Spinal cord (tissue), 10 donors: ENCODE results near the gene FOXA3. TPM values are rescaled to one million over a fixed set of nuclear protein-coding genes. Genes with fewer than 3 reads are reported as not detected.

Experiments
- DNase-seq, 6 donors: peaks; one replicate each; pipeline versions ENCODE4 v3.0.0 to v3.0.0-alpha.2; 2013 to 2015; ENCODE audit warnings: low spot score in 6 of 6, low read depth in 4 of 6
- H3K27ac ChIP-seq: one replicate; pipeline ENCODE4 v1.5.1; 2013; ENCODE audit warnings: low read depth, low read length, control low read depth
- H3K27me3 ChIP-seq: one replicate; pipeline ENCODE4 v1.6.1; 2013; ENCODE audit warnings: low read length; ENCODE audit not compliant: control insufficient read depth, insufficient read depth
- H3K36me3 ChIP-seq: one replicate; pipeline ENCODE4 v1.6.1; 2013; ENCODE audit warnings: low read length; ENCODE audit not compliant: control insufficient read depth, insufficient read depth
- H3K4me1 ChIP-seq: one replicate; pipeline ENCODE4 v1.6.1; 2013; ENCODE audit warnings: low read length; ENCODE audit not compliant: control insufficient read depth, insufficient read depth
- H3K4me3 ChIP-seq: one replicate; pipeline ENCODE4 v1.5.1; 2013; ENCODE audit warnings: low read depth, low read length, control low read depth
- H3K9me3 ChIP-seq: one replicate; pipeline ENCODE4 v1.6.1; 2013; ENCODE audit warnings: low read length; ENCODE audit not compliant: control insufficient read depth, insufficient read depth
- WGBS: methylation state at CpG from one replicate; pipeline ENCODE4 v1.1.5; 2013; ENCODE audit warnings: missing lambda C conversion rate; ENCODE audit not compliant: insufficient coverage; 5-methylcytosine and 5-hydroxymethylcytosine counted together
- long read RNA-seq, 4 donors: transcript quantifications; one replicate each; lab custom pipeline, GENCODE V29; 2026
- polyA plus RNA-seq, 2 donors: library from polyadenylated mRNA; unstranded; fragments of 120-200 nt; gene quantifications; one replicate each; pipeline ENCODE4 v1.2.1, GENCODE V29; 2013; ENCODE audit not compliant: insufficient read length in 2 of 2
- total RNA-seq, 2 donors: library from RNA; depleted of rRNA in 1 of 2; stranded (reverse); fragments of 120-200 nt in 1 of 2; fragments of >200 nt in 1 of 2; gene quantifications; one replicate each; pipeline versions ENCODE4 v1.2.3 to v1.2.4, GENCODE V29; 2013 to 2014
- donor health status: healthy.

Gene FOXA3
- total RNA-seq = not detected
- not detected for polyA plus RNA-seq
- long read RNA-seq, donor 1 = 0 reads
- long read RNA-seq, donor 2 = 0 reads
- long read RNA-seq, donor 3 = 0 reads
- long read RNA-seq, donor 4, partial matches to known transcripts = 0 of 3 reads
- long read RNA-seq, donor 4, other reads (novel, unspliced or antisense) = 0 of 3 reads

GRCh38 chr19:45863840-45864628, at the start of gene FOXA3:
Gene FOXA3 (plus strand): TSS chr19:45864326. CDS start chr19:45864457, 131 bp downstream.
- peaks cover 39% of the 10 kb centered on the region for H3K27me3 ChIP-seq
- H3K36me3 ChIP-seq = peaks cover 19% of the 10 kb centered on the region
- peaks cover 20% of the 10 kb centered on the region for H3K4me1 ChIP-seq
- 1% methylated on average over 71 of the region's 71 CpGs for WGBS
- no peak for DNase-seq
- no peaks in the 10 kb centered on the region for H3K9me3 ChIP-seq
- no peak within 1 kb of the TSS for H3K27ac ChIP-seq
- peak within 1 kb of the TSS; percentile 99 for H3K4me3 ChIP-seq

DNA sequence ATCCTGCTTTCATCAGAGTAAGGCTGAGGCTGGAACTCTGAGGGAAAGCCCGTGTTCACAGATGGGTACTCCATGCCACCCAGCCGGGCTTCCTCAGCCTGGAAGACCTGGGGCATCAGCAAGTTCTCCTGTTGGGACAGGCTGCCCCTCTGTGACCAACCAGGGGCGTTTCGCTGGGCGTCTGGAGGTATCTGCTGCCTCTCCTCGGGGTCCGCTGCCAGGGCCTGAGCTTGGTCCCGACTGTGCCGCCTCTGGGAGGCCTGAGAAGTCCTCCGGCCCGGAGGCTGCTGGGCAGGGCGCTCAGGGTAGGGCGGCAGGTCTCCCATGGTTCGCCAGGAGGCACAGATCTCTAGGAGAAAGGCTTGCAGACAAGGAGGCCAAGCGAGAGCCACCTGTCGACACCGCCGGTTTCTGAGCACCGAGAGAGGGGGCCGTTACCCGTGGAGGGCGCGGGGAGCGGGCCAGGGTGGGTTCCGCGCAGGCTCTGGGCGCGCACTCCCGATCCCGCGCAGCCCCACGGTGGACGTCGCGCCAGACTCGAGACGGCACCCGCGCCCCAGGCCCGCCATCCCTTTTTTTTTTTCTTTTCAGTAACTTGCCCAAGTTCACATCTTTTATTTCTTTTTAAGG, 49.2 kb upstream of the FOXA3 start, which contains the start of gene RSPH6A:
Gene RSPH6A (minus strand): TSS at position 458 of the 630 bp plus-strand sequence. CDS start 132 bp downstream, at position 326.
- no peaks in the 10 kb centered on the region for H3K27me3 ChIP-seq
- peaks cover 33% of the 10 kb centered on the region for H3K4me1 ChIP-seq
- no peak for DNase-seq
- peaks cover 41% of the 10 kb centered on the region for H3K36me3 ChIP-seq
- H3K27ac ChIP-seq = peak within 1 kb of the TSS; percentile 52
- WGBS = 18% methylated on average over 40 of the region's 40 CpGs
- no peaks in the 10 kb centered on the region for H3K9me3 ChIP-seq
- peak within 1 kb of the TSS; percentile 62 for H3K4me3 ChIP-seq

- peaks cover 33% of the 10 kb centered on the region for H3K4me1 ChIP-seq
- H3K4me3 ChIP-seq = peak overlapping the region; percentile 62
- no peaks in the 10 kb centered on the region for H3K27me3 ChIP-seq
- peak overlapping the region; percentile 52 for H3K27ac ChIP-seq
- WGBS = 5% methylated on average over 32 of the region's 44 CpGs
- peaks cover 48% of the 10 kb centered on the region for H3K36me3 ChIP-seq
- peak in 5 of 6 donors; percentile 19 to 83 (median 38) for DNase-seq
- no peaks in the 10 kb centered on the region for H3K9me3 ChIP-seq
Measured at GRCh38 chr19:45815481-45816216, 48.5 kb upstream of the FOXA3 start.

DNA sequence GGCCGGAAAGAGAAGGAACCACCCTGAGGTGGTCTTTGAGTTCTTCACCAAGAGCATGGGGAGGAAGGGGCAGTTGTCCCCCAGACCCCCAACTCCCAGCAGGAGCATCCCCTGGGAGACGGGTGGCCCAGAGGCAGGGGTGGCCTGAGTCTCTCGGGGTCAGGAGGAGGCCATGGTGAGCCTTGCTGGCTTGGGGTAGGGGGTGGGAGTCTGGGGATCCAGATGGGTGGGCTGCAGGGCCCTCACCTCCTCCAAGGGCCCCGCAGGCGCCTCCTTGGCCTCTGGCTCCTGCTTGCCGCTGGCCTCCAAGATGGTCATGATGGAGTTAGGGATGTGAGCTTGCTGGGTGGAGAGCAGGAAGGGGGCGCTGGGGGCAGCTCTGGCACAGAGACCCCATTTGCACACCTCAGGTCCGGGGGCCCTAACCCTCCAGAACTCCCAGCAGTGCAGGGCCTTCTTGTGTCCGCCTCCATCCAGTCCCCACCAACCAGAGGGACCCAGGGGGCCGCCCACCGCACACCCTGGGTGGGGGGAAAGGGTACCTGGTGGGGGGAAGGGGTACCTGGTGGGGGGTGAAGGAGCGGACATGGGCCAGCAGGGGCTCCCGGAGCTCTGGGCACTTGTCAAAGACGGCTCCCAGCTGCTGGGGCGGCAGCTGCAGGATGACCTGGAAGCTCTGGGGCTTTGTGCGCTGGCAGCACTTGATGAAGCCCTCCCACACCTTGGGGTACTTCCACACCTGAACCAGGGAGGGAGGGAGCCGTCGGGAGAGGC, 47.7 kb upstream of the FOXA3 start:
- Histone ChIP-seq H3K36me3 (peaks cover 56% of the 10 kb centered on the region), H3K4me3 (peak overlapping the region; percentile 62), H3K9me3 (no peaks in the 10 kb centered on the region), H3K27ac (peak overlapping the region; percentile 52), H3K27me3 (no peaks in the 10 kb centered on the region), H3K4me1 (peaks cover 33% of the 10 kb centered on the region)
- DNase-seq = no peak
- WGBS = 54% methylated on average over 11 of the region's 18 CpGs

DNA sequence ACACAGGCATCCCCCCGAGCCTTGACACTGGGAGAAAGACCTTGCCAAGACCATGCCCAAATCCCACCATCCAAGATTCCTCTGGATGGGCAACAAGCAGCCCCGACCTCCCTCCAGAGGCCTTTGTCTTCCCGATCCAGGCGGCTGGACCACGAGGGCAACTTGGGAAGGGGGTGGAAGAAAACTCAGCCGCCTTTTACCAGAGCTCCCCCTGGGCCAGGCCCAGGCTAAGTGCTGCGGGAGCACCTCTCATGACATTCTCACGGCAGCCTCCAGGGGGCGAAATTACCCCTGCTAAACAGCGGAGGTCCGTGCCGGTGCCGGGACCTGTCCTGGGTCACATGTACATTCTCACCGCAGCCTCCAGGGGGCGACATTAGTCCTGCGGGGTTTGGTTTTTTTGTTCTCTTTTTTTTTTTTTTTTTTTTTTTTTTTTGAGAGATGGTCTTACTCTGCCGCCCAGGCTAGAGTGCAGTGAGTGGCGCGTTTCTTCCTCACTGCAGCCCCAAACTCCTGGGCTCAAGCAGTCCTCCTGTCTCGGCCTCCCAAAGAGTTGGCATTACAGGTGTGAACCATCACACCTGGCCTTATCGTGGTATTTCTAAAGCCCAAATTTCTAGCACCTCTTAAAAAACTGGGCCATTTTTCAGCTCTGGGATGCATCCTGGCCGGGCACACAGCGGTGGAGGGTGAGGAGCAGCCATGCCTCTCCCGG, 47.0 kb upstream of the FOXA3 start:
- Histone ChIP-seq H3K27me3 (no peaks in the 10 kb centered on the region), H3K4me3 (no peak overlapping the region), H3K4me1 (peaks cover 33% of the 10 kb centered on the region), H3K9me3 (no peaks in the 10 kb centered on the region), H3K27ac (no peak overlapping the region), H3K36me3 (peaks cover 62% of the 10 kb centered on the region)
- 20% methylated on average over 21 of the region's 24 CpGs for WGBS
- DNase-seq = peak in 5 of 6 donors; percentile 56 to 93 (median 68)

DNA sequence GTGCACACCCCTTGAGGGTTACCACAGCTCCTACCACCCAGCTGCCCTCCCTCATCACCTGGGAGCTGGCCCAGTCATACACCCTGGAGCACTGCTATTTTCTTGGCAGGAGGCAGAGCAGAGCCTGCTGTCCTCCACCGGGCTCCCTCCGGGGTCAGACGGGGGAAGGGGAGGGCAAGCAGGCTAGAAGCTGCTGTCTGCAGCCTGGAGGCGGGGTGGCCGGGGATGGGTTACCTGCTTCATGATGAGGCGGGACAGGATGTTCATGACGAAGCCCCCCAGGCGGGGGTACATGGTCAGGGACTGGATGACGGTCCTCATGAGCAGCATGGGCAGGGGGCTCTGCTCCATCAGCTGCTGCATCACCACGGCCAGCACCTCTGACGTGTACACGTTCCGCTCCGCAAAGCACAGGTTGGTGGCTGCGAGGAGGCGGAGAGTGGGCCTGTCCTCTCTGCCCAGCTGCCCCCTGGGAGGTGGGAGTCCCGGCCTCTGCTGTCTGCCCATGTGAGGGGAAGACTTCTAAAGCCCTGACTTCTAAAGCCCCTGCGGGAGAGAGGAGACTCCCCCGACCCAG, 46.3 kb upstream of the FOXA3 start:
- no peak overlapping the region for H3K4me3 ChIP-seq
- DNase-seq = no peak
- H3K4me1 ChIP-seq = peaks cover 33% of the 10 kb centered on the region
- no peak overlapping the region for H3K27ac ChIP-seq
- WGBS = 65% methylated on average over 12 of the region's 19 CpGs
- H3K27me3 ChIP-seq = no peaks in the 10 kb centered on the region
- no peaks in the 10 kb centered on the region for H3K9me3 ChIP-seq
- H3K36me3 ChIP-seq = peaks cover 68% of the 10 kb centered on the region

GRCh38 chr19:45819769-45820168, 44.4 kb upstream of the FOXA3 start:
- Histone ChIP-seq H3K4me3 (no peak overlapping the region), H3K27me3 (no peaks in the 10 kb centered on the region), H3K36me3 (peaks cover 77% of the 10 kb centered on the region), H3K4me1 (peaks cover 29% of the 10 kb centered on the region), H3K9me3 (no peaks in the 10 kb centered on the region), H3K27ac (no peak overlapping the region)
- WGBS = 94% methylated on average over 5 of the region's 6 CpGs
- no peak for DNase-seq

DNA sequence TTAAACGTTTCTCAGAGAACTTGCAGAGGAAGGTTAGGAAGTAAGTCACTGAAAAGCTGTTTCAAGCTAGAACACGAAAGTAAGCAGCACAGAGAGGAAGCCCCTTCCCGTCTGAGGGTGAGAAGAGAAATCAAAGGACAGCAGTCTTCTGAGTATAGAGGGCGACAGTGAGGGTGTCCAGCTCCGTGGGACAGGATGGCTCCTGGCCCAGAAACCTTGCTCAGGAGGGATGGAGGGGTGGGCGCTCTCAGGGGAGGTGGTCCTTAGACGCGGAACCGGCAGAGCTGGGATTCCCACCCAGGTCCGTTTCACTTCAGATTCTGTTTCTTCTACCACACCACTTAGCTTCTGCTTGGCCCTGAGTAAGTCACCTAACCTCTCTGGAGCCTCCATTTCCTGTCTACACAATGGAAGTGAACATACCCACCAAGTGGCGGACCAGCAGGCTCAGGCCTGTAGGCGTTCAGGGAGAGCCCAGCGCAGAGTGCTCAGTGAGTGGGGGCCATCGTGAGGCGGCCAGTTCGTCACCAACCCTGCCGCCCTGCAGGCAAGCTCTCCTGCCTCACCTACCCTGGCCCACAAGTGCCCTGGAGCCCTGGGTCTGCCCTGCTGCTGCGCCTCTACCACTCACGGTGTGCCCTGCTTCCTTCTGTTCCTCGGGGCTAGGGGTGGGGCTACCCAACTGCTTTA, 43.6 kb upstream of the FOXA3 start:
- Histone ChIP-seq H3K27ac (no peak overlapping the region), H3K9me3 (no peaks in the 10 kb centered on the region), H3K4me1 (peaks cover 23% of the 10 kb centered on the region), H3K27me3 (no peaks in the 10 kb centered on the region), H3K4me3 (no peak overlapping the region), H3K36me3 (peaks cover 83% of the 10 kb centered on the region)
- WGBS = 89% methylated on average over 16 of the region's 20 CpGs
- DNase-seq = no peak
